ENCODE measurements around the gene WDR77. TPM values are rescaled to one million over a fixed set of nuclear protein-coding genes. Genes with fewer than 3 reads are reported as not detected.
A peak's percentile ranks its signal among the peaks of the same experiment; 100 is the strongest.

WDR77 gene
- total RNA-seq: 73.0 TPM

DNA sequence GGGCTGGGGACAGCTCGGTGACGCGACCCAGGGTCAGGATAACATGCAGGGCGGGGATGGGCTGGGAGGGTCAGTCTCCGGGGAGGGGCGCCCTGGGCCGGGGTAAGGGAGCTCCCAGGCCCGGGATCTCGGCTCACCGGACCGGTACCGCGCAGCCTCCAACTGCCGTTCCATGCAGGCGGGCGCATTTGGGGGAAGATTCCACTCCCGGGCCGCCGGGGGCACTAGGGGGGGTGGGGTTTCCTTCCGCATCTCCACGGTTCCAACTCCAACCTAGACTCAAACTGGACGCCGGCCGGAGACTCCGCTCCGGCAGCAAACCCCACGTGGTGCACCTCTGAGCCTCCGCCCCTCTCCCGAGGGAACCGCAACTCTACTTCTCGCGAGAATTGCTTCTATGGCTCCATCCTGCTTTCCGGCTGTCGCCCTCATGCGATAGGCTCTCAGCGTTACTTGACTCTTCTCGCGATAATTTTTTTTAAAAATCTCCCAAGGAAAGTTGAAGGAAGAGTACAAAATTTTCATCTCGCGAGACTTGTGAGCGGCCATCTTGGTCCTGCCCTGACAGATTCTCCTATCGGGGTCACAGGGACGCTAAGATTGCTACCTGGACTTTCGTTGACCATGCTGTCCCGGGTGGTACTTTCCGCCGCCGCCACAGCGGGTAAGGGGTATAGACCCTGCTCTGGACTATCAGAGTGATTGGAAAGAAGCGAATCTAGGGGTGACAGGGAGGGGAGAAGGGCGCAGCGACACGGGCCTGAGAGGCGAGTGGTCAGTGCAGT is at the start of gene WDR77, which contains the start of gene ATP5PB:
Gene WDR77, minus strand, starts transcription at position 339 of the 785 bp plus-strand sequence. Its CDS starts 87 bp downstream, at position 252.
Gene ATP5PB, plus strand, starts transcription at position 547 of the 785 bp plus-strand sequence. Its CDS starts 78 bp downstream, at position 625.
- peak; percentile 78 to 99 (median 98) for DNase-seq (ENCODE audit: low read depth in 2 of 3, low spot score in 2 of 3)

GRCh38 chr1:111497592-111497991 is 48.5 kb upstream of the WDR77 start:
- DNase-seq (ENCODE audit: low read depth in 2 of 3, low spot score in 2 of 3): no peak

DNA sequence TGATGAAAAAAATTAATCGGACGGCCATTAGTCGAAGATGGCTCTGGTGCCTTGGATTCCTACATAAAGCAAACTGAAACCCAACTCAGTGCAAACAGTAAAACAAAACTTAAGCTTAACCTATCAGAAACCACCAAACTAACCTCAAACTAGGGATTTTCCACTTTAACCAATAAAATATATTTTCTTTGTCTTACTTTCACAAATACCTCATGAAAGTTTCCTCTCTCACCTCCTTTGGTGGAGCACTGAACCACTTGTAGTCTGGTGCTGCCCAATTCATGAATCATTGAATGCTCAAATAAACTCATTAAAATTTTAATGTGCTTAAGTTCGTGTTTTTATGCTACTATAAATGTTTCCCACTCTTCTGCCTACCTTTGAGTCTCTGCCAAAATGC is 47.3 kb upstream of the WDR77 start:
- no peak for DNase-seq (ENCODE audit: low read depth in 2 of 3, low spot score in 2 of 3)

DNA sequence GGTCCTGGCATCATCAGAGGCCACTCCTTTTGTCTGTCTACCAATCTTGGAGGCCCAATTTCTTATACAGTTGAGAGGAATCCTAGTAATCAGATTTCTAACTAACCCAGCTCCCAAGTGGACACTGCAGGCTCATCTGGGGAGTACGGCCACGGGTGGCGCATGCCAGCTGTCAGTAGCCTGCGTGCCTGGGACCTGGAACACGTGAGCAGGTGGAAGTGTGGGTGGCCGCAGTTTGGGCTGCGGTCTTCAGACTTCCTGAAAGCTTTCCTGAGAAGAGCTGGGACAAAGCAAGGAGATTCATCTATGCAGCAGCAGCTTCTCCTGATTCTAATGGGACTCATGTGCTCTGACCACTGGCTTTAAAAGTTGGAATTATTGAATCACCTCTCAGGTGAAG is 42.0 kb upstream of the WDR77 start:
- no peak for DNase-seq (ENCODE audit: low read depth in 2 of 3, low spot score in 2 of 3)

DNA sequence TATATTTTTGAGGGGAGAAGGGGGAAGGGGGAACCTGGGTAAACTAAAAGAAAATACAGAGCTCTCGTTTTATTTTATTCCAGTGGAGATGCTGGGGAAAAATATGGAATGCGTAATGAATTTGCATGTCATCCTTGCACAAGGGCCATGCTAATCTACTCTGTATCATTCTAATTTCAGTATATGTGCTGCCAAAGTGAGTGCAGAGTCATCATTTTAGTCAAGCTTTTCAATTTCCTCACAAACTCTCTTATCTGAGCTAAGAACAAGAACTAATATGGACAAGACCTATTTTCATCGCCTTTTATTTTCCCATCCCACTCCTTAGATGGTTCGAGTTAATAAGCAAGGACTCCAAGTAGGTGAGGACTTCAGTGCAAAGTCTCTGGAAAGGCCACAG is 41.2 kb upstream of the WDR77 start:
- DNase-seq (ENCODE audit: low read depth in 2 of 3, low spot score in 2 of 3): no peak

GRCh38 chr1:111489604-111490003 is 40.5 kb upstream of the WDR77 start:
- no peak for DNase-seq (ENCODE audit: low read depth in 2 of 3, low spot score in 2 of 3)

- DNase-seq (ENCODE audit: low read depth in 2 of 3, low spot score in 2 of 3): no peak
Observed at GRCh38 chr1:111488669-111489068, 39.6 kb upstream of the WDR77 start.

- DNase-seq (ENCODE audit: low read depth in 2 of 3, low spot score in 2 of 3): no peak
Observed at GRCh38 chr1:111487133-111487532, 38.1 kb upstream of the WDR77 start.

DNA sequence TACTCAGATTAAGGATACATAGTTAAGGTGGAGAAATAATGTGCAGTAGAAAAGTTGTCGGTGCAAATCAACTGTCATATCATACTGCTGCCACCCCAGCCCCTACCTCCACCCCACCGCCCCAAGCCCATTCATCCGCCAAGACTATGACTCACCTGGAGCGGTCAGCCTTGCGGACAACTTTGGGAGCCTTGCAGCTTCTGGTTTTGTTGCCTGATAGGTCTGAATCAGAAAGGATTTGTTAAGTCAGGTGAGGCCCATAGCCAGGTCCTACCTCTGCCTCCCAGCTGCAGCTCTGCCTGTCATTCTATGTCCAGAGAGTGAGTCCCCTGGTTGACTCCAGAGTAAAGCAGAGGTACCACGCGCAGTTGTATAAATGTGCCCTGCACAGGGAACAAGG is 37.4 kb upstream of the WDR77 start:
- no peak for DNase-seq (ENCODE audit: low read depth in 2 of 3, low spot score in 2 of 3)

DNA sequence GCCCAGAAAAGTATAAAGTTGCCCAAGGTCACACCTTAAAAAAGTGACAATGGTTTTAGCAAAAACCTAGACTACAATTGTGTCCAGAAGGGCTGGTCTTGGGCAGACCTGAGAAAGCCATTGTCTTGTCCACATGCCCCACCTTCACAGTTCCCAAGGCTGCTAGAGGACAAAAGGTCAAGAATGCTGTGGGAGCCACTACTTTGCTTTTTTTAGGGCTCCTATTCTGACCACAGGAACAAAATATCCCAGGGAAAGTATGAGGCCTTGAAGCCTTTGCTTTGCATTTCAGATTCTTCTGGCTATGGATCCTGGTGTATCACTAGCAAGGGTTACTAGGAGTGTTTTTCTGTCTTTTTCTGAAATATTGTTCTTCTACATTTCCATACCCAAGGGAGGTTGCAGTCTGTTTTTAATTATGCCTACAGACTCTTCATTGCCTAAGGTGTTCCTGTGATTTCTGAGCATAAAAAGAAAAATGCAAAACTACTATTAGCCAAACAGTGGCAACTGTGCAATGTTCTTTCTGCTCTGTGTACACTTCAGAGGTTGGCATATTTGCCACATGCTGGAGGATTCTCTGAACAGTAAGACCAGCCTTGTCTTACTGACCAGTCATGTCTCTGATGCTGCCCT is 35.5 kb upstream of the WDR77 start:
- DNase-seq (ENCODE audit: low read depth in 2 of 3, low spot score in 2 of 3): no peak

DNA sequence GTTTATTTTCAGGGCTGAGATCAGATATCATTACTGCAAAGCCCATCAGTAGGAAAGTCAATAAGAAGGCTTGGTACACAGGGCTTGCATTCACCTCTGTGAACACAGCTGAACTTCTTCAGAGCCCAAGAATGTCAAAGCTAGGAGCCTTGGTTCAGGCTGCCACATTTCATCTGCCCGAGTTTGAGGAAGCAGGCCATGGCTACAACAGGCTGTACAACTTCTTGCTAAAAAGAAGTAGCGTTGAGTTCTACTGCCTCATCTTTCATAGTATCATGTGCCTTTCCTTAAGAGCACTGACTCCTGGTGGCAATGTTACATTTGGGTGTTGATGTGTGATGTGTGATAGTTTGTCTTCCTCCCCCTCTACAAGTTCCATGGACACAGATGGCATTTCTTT is 34.8 kb upstream of the WDR77 start:
- DNase-seq (ENCODE audit: low read depth in 2 of 3, low spot score in 2 of 3): no peak

DNA sequence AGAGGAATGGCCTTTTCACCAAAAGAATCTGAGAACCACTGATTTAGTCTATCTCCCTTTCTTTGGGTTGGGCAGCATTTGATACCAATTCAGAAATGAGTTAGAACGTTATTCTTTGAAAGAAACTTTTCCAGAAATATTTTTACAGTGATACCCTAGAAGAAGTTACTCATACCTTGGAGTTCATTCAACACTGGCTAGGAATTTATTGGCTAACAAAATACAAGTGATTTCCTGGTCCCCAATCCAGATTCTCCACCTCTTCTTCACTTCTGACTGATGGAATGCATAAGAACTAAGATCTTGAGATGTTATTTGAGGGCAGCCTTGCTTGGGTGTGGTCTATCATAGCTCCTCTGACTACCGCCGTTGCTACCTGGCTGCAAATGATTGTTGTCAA is 34.1 kb upstream of the WDR77 start:
- DNase-seq (ENCODE audit: low read depth in 2 of 3, low spot score in 2 of 3): no peak

- DNase-seq (ENCODE audit: low read depth in 2 of 3, low spot score in 2 of 3): peak in 2 of 3 donors; percentile 76 to 80
Observed at GRCh38 chr1:111481387-111482221, 32.5 kb upstream of the WDR77 start.

GRCh38 chr1:111480674-111481073 is 31.6 kb upstream of the WDR77 start:
- DNase-seq (ENCODE audit: low read depth in 2 of 3, low spot score in 2 of 3): no peak

GRCh38 chr1:111476761-111477309 is 27.8 kb upstream of the WDR77 start:
- peak in 2 of 3 donors; percentile 35 to 58 for DNase-seq (ENCODE audit: low read depth in 2 of 3, low spot score in 2 of 3)

DNA sequence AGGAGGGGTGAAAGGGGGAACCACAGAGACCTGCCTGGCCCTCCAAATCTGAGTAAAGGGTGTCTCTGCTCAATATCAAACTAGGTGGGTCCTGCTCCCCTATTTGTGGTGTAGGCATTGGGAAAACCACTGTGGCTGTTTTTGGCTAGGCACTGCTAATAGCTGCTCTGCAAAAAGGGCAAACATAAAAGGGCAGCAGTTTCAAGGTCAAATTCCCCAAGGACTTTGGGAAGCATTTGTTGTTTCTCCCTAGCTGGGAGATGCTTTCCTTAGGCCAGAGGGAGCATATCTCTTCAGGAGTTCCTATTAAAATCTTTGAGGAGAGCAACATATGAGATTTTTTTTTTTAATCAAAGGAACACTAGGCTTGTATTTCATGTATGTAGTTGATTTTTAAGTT is 27.2 kb upstream of the WDR77 start:
- DNase-seq (ENCODE audit: low read depth in 2 of 3, low spot score in 2 of 3): no peak

GRCh38 chr1:111475701-111476100 is 26.6 kb upstream of the WDR77 start:
- DNase-seq (ENCODE audit: low read depth in 2 of 3, low spot score in 2 of 3): no peak

DNA sequence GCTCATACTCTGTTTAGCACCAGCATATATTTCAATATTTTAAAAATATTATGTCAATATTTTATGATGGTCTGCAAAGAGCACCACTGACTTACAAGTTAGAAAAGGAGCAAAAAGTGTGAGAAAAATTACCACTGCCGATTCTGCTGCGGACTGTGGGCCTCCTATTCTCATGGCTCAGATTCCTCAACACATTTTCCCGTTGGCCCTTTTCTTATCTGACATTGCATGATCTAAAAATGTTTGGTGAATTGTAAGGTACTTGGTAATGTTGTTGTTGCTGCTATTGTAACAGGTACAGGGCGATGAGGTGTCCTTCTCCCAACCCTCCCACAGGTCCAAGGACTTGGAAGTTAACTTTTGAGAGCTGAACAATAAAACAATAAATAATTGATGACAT is 25.5 kb upstream of the WDR77 start:
- DNase-seq (ENCODE audit: low read depth in 2 of 3, low spot score in 2 of 3): no peak

- DNase-seq (ENCODE audit: low read depth in 2 of 3, low spot score in 2 of 3): no peak
Observed at GRCh38 chr1:111474106-111474505, 25.1 kb upstream of the WDR77 start.

DNA sequence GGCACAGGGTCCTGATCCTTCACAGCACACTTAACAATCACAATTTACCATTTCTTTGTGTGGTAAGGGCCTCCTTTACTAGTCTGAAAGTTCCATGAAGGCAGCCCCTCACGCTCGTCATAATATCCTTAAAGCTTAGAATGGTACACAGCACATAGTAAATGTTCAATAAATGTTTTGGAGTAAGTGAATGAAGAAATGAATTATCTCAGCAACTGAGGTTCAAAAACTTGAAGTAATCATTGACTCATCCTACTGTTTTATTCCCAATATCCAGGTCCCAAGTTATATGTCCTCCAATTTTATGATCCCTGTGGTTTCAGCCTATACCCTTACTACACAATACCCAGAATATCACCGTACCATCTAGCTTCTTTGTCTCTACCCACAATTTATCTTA is 22.5 kb upstream of the WDR77 start:
- no peak for DNase-seq (ENCODE audit: low read depth in 2 of 3, low spot score in 2 of 3)

DNA sequence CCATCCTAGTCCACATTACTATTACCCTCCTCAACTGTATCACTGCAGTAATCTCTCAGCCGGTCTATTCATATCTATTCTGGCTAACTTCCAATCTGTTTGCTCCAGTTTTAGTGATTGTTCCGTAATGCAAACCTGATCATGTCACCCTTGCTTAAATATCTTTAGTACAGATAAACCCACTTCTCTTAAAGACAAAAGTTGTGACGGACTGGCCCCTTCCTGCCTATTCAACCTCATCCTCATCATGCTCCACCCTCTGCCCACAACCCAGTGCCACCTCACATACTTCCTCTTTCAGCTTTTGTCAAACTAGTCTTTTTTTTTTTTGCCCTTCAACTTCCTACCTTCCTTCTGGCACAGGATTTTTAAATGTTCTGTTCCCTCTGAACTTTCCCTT is 22.0 kb upstream of the WDR77 start:
- peak; percentile 45 to 96 (median 90) for DNase-seq (ENCODE audit: low read depth in 2 of 3, low spot score in 2 of 3)
